Suprapubic skin (tissue), 4 donors: ENCODE measurements around the gene UNC119B. TPM values are rescaled to one million over a fixed set of nuclear protein-coding genes. Genes with fewer than 3 reads are reported as not detected.

Experiments
- DNase-seq, 2 donors: peaks; one replicate each; pipeline ENCODE4 v3.0.0-alpha.2; 2019; ENCODE audit warnings: low spot score in 2 of 2
- H3K27ac ChIP-seq: fragments of 200-600 bp; sonication (generic); one replicate; pipeline ENCODE4 v1.5.1; 2019
- H3K27me3 ChIP-seq: fragments of 200-600 bp; sonication (generic); one replicate; pipeline ENCODE4 v1.5.1; 2019
- H3K36me3 ChIP-seq: fragments of 200-600 bp; sonication (generic); one replicate; pipeline ENCODE4 v1.5.1; 2019
- H3K4me1 ChIP-seq: fragments of 200-600 bp; sonication (generic); one replicate; pipeline ENCODE4 v1.5.1; 2019
- H3K4me3 ChIP-seq: fragments of 200-600 bp; sonication (generic); one replicate; pipeline ENCODE4 v1.5.1; 2019; ENCODE audit warnings: mild to moderate bottlenecking
- H3K9me3 ChIP-seq: fragments of 200-600 bp; sonication (generic); one replicate; pipeline ENCODE4 v1.5.1; 2019
- EP300 ChIP-seq: sonication (generic); formaldehyde crosslinking; IDR thresholded peaks from one replicate; pipeline ENCODE4 v1.6.1; 2017; ENCODE audit warnings: antibody characterized with exemption
- POLR2A ChIP-seq, 2 donors: fragments of 450-650 bp; IDR thresholded peaks; one replicate each; pipeline ENCODE4 v1.6.1; 2017; ENCODE audit warnings: antibody characterized with exemption in 2 of 2, mild to moderate bottlenecking in 2 of 2, moderate library complexity in 2 of 2
- POLR2AphosphoS5 ChIP-seq, 3 donors: sonication (generic); formaldehyde crosslinking; IDR thresholded peaks; one replicate each; pipeline ENCODE4 v1.6.1; 2017; ENCODE audit warnings: antibody characterized with exemption in 3 of 3
- WGBS: methylation state at CpG from one replicate; pipeline ENCODE4 v1.1.5; 2018; 5-methylcytosine and 5-hydroxymethylcytosine counted together
- total RNA-seq, 4 donors: library from RNA; depleted of rRNA; stranded (reverse); fragments of >200 nt; gene quantifications; one replicate each; pipeline ENCODE4 v1.1.0, GENCODE V29; 2016
- TF ChIP-seq, protein P1 (sequence below), 2 donors: fragments of 200-600 bp in 1 of 2; fragments of 450-650 bp in 1 of 2; sonication (generic) in 1 of 2; IDR thresholded peaks; one replicate each; pipeline ENCODE4 v1.5.1; 2016 to 2019; ENCODE audit warnings: antibody characterized with exemption in 2 of 2, mild to moderate bottlenecking in 1 of 2, moderate library complexity in 1 of 2

The UNC119B gene
- total RNA-seq, 4 donors from 2014 or later: 14.2 to 27.6 (median 19.3) TPM

GRCh38 chr12:120734210-120734609 lies 24.0 kb downstream of the UNC119B start:
- WGBS: 93% methylated on average over 10 of the region's 10 CpGs
- H3K27me3 ChIP-seq: no peaks in the 10 kb centered on the region
- no peaks in the 10 kb centered on the region for H3K4me1 ChIP-seq
- no peak overlapping the region for H3K4me3 ChIP-seq
- H3K27ac ChIP-seq: no peak overlapping the region
- no peak for TF ChIP-seq POLR2A (IDR thresholded peaks at IDR 0.05)
- TF ChIP-seq EP300: no peak
- TF ChIP-seq POLR2AphosphoS5 (IDR thresholded peaks at IDR 0.05): no peak
- TF ChIP-seq, protein P1, sequence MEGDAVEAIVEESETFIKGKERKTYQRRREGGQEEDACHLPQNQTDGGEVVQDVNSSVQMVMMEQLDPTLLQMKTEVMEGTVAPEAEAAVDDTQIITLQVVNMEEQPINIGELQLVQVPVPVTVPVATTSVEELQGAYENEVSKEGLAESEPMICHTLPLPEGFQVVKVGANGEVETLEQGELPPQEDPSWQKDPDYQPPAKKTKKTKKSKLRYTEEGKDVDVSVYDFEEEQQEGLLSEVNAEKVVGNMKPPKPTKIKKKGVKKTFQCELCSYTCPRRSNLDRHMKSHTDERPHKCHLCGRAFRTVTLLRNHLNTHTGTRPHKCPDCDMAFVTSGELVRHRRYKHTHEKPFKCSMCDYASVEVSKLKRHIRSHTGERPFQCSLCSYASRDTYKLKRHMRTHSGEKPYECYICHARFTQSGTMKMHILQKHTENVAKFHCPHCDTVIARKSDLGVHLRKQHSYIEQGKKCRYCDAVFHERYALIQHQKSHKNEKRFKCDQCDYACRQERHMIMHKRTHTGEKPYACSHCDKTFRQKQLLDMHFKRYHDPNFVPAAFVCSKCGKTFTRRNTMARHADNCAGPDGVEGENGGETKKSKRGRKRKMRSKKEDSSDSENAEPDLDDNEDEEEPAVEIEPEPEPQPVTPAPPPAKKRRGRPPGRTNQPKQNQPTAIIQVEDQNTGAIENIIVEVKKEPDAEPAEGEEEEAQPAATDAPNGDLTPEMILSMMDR (IDR thresholded peaks at IDR 0.05): no peak
- H3K36me3 ChIP-seq: peaks cover 35% of the 10 kb centered on the region
- H3K9me3 ChIP-seq: no peaks in the 10 kb centered on the region
- no peak for DNase-seq

DNA sequence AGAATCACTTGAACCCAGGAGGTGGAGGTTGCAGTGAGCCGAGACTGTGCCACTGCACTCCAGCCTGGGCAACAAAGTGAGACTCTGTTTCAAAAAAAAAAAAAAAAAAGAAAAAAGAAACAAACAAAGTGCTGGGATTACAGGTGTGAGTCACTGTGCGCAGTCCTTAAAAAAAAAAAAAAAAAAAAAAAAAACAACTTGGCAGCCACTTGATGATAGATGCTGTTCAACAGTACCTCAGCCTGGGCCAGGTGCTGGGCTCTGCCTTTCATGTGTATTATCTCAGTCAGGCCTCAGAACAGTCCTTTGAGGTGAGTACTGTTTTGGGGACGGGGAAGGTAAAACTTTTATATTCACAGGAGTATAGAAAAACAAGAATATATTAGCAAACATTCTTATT lies 24.9 kb downstream of the UNC119B start:
- no peaks in the 10 kb centered on the region for H3K9me3 ChIP-seq
- TF ChIP-seq, protein P1 (IDR thresholded peaks at IDR 0.05): no peak
- TF ChIP-seq POLR2A (IDR thresholded peaks at IDR 0.05) (no peak), EP300 (no peak), POLR2AphosphoS5 (IDR thresholded peaks at IDR 0.05) (no peak)
- H3K27ac ChIP-seq: no peak overlapping the region
- DNase-seq: no peak
- no peak overlapping the region for H3K4me3 ChIP-seq
- 64% methylated on average over 3 of the region's 3 CpGs for WGBS
- no peaks in the 10 kb centered on the region for H3K27me3 ChIP-seq
- H3K4me1 ChIP-seq: no peaks in the 10 kb centered on the region
- peaks cover 32% of the 10 kb centered on the region for H3K36me3 ChIP-seq

DNA sequence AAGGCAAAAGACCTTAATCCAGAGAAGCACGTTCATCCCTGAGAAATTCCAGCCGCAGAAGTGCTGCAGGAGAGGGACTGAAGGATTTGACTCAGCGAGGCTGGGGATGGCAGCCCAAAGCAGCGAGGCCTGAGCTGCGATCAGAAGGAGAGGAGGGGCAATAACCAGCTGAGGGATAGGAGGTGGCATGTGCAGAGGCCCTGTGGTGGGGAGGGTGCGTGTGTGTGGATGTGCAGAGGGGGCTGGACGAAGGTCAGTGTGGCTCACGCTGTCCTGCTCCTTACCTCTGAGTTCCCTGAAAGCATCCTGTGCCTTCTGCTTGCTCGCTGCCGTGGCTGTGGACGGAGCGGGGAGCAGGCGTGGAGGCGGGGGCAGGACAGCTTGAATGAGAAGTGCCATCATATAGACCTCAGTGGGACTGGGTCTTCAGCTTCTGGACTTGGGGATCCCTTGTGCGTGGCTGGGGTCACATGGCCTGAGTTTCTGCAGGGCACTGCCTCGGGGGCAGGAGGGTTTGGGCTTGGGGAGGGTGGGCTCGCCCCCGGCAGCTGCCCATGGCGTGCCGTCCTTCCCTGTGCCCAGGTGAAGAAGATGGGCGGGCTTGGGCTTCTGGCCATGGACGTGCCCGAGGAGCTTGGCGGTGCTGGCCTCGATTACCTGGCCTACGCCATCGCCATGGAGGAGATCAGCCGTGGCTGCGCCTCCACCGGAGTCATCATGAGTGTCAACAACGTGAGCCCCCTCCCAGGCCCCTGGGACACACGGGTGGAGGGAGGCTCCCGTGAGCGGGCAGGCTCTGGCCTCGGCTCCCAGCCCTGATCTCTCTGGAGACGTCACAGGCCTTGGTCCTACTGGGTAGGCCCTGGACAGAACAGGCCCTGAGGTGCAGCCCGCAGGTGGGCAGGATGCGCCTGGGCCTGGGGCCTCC lies 26.4 kb downstream of the UNC119B start:
- DNase-seq: no peak
- H3K4me1 ChIP-seq: no peaks in the 10 kb centered on the region
- H3K27ac ChIP-seq: no peak overlapping the region
- no peaks in the 10 kb centered on the region for H3K27me3 ChIP-seq
- H3K9me3 ChIP-seq: no peaks in the 10 kb centered on the region
- 88% methylated on average over 37 of the region's 38 CpGs for WGBS
- H3K36me3 ChIP-seq: peaks cover 20% of the 10 kb centered on the region
- no peak overlapping the region for H3K4me3 ChIP-seq
- TF ChIP-seq, protein P1 (IDR thresholded peaks at IDR 0.05): no peak
- TF ChIP-seq POLR2AphosphoS5 (IDR thresholded peaks at IDR 0.05) (no peak), POLR2A (IDR thresholded peaks at IDR 0.05) (no peak), EP300 (no peak)

GRCh38 chr12:120737557-120738251 lies 27.4 kb downstream of the UNC119B start:
- 89% methylated on average over 20 of the region's 25 CpGs for WGBS
- Histone ChIP-seq H3K9me3 (no peaks in the 10 kb centered on the region), H3K4me1 (no peaks in the 10 kb centered on the region), H3K36me3 (peaks cover 20% of the 10 kb centered on the region), H3K4me3 (no peak overlapping the region), H3K27ac (no peak overlapping the region), H3K27me3 (no peaks in the 10 kb centered on the region)
- TF ChIP-seq, protein P1 (IDR thresholded peaks at IDR 0.05): no peak
- no peak for TF ChIP-seq POLR2A (IDR thresholded peaks at IDR 0.05)
- TF ChIP-seq EP300: no peak
- TF ChIP-seq POLR2AphosphoS5 (IDR thresholded peaks at IDR 0.05): no peak
- no peak for DNase-seq
